22Rv1 (cell line): ENCODE measurements around the gene MAGI2.

Source experiments
- H3K27ac ChIP-seq: fragments of 450-650 bp; 2 replicates; pipeline ENCODE4 v1.5.1; 2017
- CTCF ChIP-seq: fragments of 450-650 bp; IDR thresholded peaks from 2 replicates; pipeline ENCODE4 v1.5.1; 2017; ENCODE audit warnings: mild to moderate bottlenecking
- ZFX ChIP-seq: fragments of 450-650 bp; IDR thresholded peaks from 2 replicates; pipeline ENCODE4 v1.6.1; 2017; ENCODE audit warnings: antibody characterized with exemption, borderline replicate concordance

MAGI2 gene

GRCh38 chr7:78472519-78472918 is 980.9 kb downstream of the MAGI2 start:
- H3K27ac ChIP-seq, result no peak overlapping the region
- no peak for TF ChIP-seq CTCF
- TF ChIP-seq ZFX, result no peak

- H3K27ac ChIP-seq, result no peak overlapping the region
- no peak for TF ChIP-seq CTCF
- TF ChIP-seq ZFX, result no peak
Observed at GRCh38 chr7:78465894-78466293, 987.6 kb downstream of the MAGI2 start.

GRCh38 chr7:78463039-78463438 is 990.4 kb downstream of the MAGI2 start:
- TF ChIP-seq CTCF (no peak), ZFX (no peak)
- no peak overlapping the region for H3K27ac ChIP-seq

GRCh38 chr7:78450706-78451105 is 1002.8 kb downstream of the MAGI2 start:
- no peak for TF ChIP-seq CTCF
- no peak for TF ChIP-seq ZFX
- H3K27ac ChIP-seq, result no peak overlapping the region

GRCh38 chr7:78448911-78449310 is 1004.6 kb downstream of the MAGI2 start:
- H3K27ac ChIP-seq, result no peak overlapping the region
- TF ChIP-seq ZFX, result no peak
- no peak for TF ChIP-seq CTCF

GRCh38 chr7:78444267-78444666 is 1009.2 kb downstream of the MAGI2 start:
- TF ChIP-seq CTCF (no peak), ZFX (no peak)
- no peak overlapping the region for H3K27ac ChIP-seq

GRCh38 chr7:78443811-78444210 is 1009.7 kb downstream of the MAGI2 start:
- no peak for TF ChIP-seq ZFX
- no peak; the same call in 1 of the 2 replicates for TF ChIP-seq CTCF
- no peak overlapping the region for H3K27ac ChIP-seq
